ENCODE results near the gene SLC25A45. TPM values are rescaled to one million over a fixed set of nuclear protein-coding genes. Genes with fewer than 3 reads are reported as not detected.

Gene SLC25A45
- total and polyA plus RNA-seq, 2 of the 4 experiments (the other 2 are of a cell fraction) = 0.72 to 1.2 TPM

DNA sequence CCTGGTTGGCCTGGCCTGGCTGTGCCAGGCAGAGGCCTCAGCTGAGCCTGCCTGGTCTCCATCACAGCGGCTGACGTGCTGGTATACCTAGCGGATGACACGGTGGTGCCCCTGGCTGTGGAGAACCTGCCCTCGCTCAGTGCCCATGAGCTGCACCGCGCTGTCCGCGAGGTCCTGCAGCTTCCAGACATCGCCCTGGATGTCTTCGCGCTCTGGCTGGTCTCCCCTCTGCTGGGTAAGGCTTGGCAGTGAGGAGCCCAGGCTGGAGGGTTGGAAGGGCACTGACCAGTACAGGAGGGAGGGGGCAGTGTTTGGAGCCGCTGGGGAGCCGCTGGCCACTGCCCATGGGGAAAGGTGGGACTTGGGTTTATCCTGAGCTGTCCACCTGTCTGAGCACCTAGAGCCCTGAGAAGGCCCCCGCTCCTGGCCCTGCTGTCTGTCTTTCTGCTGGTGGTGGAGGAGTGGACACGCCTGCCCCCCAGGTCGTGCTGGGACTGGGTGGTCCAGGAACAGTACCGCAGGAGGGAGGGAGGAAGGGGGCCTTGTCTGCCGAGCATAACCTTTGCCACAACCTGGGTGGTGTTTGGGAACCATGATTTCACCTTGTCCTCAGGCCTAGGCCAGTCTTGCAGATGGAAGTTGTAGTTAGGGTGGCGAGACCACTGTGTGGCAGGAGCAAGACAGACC, 7.0 kb upstream of the SLC25A45 start:
- Histone ChIP-seq H3K9ac (ENCODE audit: low read depth, low read length) (peak overlapping the region; percentile 10; the same call in 1 of the 2 replicates), H3K27me3 (ENCODE audit: control insufficient read depth, insufficient read depth, low read length) (no peaks in the 10 kb centered on the region), H3K79me1 (ENCODE audit: low read depth in 1 of 2, low read length in 2 of 2) (peaks cover 25 to 82% of the 10 kb centered on the region in 2 experiments), H2AK5ac (ENCODE audit: low read depth, low read length) (peak overlapping the region; percentile 96), H3K56ac (ENCODE audit: extremely low read depth, insufficient read depth, low read length) (no peak overlapping the region), H2BK5ac (ENCODE audit: low read depth, low read length, poor library complexity, severe bottlenecking) (peak overlapping the region; percentile 41), H3K9me1 (ENCODE audit: insufficient read depth, low read length) (peaks cover 25% of the 10 kb centered on the region), H2BK15ac (ENCODE audit: low read depth, low read length) (0 out of 3 replicates have a peak overlapping the region, but pooled peaks have one; percentile 44), H3K27ac (ENCODE audit: insufficient read depth, low read length) (peak overlapping the region; percentile 73), H3K4ac (ENCODE audit: low read depth, low read length) (peak overlapping the region; percentile 54), H4K8ac (ENCODE audit: low read depth in 2 of 2, low read length in 2 of 2) (peak overlapping the region; percentile 18 to 92), H2BK20ac (ENCODE audit: low read depth, low read length) (no peak overlapping the region; the same call in 1 of the 2 replicates), H2BK120ac (ENCODE audit: low read depth, low read length) (no peak overlapping the region), H4K20me1 (ENCODE audit: insufficient read depth, low read length) (peaks cover 8% of the 10 kb centered on the region; the same call in 1 of the 2 replicates), H2AK9ac (replicated peaks; ENCODE audit: low read depth, low read length, poor library complexity) (no peak overlapping the region), H3K14ac (replicated peaks; ENCODE audit: low read depth, low read length) (peak overlapping the region; percentile 67), H3K4me1 (ENCODE audit: control insufficient read depth, insufficient read depth, low read length) (peaks cover 31% of the 10 kb centered on the region), H3K18ac (ENCODE audit: low read depth, low read length) (no peak overlapping the region; the same call in 1 of the 2 replicates), H3K4me2 (ENCODE audit: low read depth, low read length) (no peak overlapping the region; the same call in 1 of the 2 replicates), H2AFZ (replicated peaks; ENCODE audit: low read length, poor library complexity) (peak overlapping the region; percentile 53), H3K36me3 (ENCODE audit: control insufficient read depth, insufficient read depth, low read length) (peaks cover 26% of the 10 kb centered on the region; the same call in 1 of the 2 replicates), H3K4me3 (ENCODE audit: insufficient read depth, low read depth, low read length) (no peak overlapping the region), H3K9me3 (ENCODE audit: control insufficient read depth, insufficient read depth, low read length) (no peaks in the 10 kb centered on the region), H3K23ac (ENCODE audit: low read depth, low read length) (peak overlapping the region; percentile 95), H4K91ac (ENCODE audit: insufficient read depth, low read depth, low read length) (peak overlapping the region; percentile 66), H4K5ac (ENCODE audit: low read depth, low read length) (peak overlapping the region; percentile 61; the same call in 1 of the 2 replicates)
- ChIA-PET POLR2A (ENCODE audit: unreplicated experiment) (interaction anchor here (2.8 kb wide), 1 partner anchor 110 kb away, joined by 14 read pairs; the partner anchor contains the start of gene MALAT1), CTCF (no interaction called here)
- in situ Hi-C loops (cut with MboI; ENCODE audit: low sequenced_read_pairs) = no loop called here
- intact Hi-C loops (cut with micrococcal nuclease) = no loop called here
- TF ChIP-seq CEBPB (IDR thresholded peaks at IDR 0.05; ENCODE audit: low read depth, low read length) (no peak), FOS (IDR thresholded peaks at IDR 0.05; ENCODE audit: low read depth, low read length) (no peak), POLR2A (IDR thresholded peaks at IDR 0.05; ENCODE audit: low read depth, low read length) (peak; percentile 3), MAZ (IDR thresholded peaks at IDR 0.05; ENCODE audit: borderline replicate concordance, low read depth, low read length) (no peak), SMC3 (IDR thresholded peaks at IDR 0.05; ENCODE audit: low read depth, low read length) (no peak)
- TF ChIP-seq, protein P1, sequence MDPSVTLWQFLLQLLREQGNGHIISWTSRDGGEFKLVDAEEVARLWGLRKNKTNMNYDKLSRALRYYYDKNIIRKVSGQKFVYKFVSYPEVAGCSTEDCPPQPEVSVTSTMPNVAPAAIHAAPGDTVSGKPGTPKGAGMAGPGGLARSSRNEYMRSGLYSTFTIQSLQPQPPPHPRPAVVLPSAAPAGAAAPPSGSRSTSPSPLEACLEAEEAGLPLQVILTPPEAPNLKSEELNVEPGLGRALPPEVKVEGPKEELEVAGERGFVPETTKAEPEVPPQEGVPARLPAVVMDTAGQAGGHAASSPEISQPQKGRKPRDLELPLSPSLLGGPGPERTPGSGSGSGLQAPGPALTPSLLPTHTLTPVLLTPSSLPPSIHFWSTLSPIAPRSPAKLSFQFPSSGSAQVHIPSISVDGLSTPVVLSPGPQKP (IDR thresholded peaks at IDR 0.05; ENCODE audit: borderline replicate concordance, low read depth, low read length) = no peak
- TF ChIP-seq, protein P2, sequence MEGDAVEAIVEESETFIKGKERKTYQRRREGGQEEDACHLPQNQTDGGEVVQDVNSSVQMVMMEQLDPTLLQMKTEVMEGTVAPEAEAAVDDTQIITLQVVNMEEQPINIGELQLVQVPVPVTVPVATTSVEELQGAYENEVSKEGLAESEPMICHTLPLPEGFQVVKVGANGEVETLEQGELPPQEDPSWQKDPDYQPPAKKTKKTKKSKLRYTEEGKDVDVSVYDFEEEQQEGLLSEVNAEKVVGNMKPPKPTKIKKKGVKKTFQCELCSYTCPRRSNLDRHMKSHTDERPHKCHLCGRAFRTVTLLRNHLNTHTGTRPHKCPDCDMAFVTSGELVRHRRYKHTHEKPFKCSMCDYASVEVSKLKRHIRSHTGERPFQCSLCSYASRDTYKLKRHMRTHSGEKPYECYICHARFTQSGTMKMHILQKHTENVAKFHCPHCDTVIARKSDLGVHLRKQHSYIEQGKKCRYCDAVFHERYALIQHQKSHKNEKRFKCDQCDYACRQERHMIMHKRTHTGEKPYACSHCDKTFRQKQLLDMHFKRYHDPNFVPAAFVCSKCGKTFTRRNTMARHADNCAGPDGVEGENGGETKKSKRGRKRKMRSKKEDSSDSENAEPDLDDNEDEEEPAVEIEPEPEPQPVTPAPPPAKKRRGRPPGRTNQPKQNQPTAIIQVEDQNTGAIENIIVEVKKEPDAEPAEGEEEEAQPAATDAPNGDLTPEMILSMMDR (conservative IDR thresholded peaks at IDR 0.05; ENCODE audit: low read depth, low read length) = no peak
- TF ChIP-seq, protein P3, sequence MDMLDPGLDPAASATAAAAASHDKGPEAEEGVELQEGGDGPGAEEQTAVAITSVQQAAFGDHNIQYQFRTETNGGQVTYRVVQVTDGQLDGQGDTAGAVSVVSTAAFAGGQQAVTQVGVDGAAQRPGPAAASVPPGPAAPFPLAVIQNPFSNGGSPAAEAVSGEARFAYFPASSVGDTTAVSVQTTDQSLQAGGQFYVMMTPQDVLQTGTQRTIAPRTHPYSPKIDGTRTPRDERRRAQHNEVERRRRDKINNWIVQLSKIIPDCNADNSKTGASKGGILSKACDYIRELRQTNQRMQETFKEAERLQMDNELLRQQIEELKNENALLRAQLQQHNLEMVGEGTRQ (IDR thresholded peaks at IDR 0.05; ENCODE audit: low read depth, low read length) = no peak
- 77% methylated on average over 4 of the region's 20 CpGs; no CpG with 5 or more reads in 1 of the 2 experiments for WGBS, 2 experiments (ENCODE audit: extremely low coverage in 2 of 2, insufficient read length in 1 of 2)
- DNase-seq (no peak), ATAC-seq (ENCODE audit: low read depth) (no peak)
- dilution Hi-C loops (cut with HindIII; ENCODE audit: low sequenced_read_pairs, unreplicated experiment) = no loop called here
- BruUV-seq (replicated peaks) = no TSS peak
